Heart left ventricle (tissue), 16 donors: ENCODE results near the gene GBGT1. TPM values are rescaled to one million over a fixed set of nuclear protein-coding genes. Genes with fewer than 3 reads are reported as not detected.

Source experiments
- ATAC-seq, 4 donors: fragments of 200-7000 bp; cut with Tn5 transposase; one replicate each; pipeline ENCODE4 v1.9.1; 2020 to 2022; ENCODE audit warnings: moderate library complexity in 4 of 4, mild to moderate bottlenecking in 3 of 4, moderate number of reproducible peaks in 1 of 4
- DNase-seq, 5 donors: peaks; one replicate each; pipeline ENCODE4 v3.0.0-alpha.2; 2020
- H3K27ac ChIP-seq, 12 donors: fragments of 200-600 bp; sonication (generic) in 4 of 12; one replicate each; pipeline versions ENCODE4 v1.5.0 to v1.8.0; 2016 to 2022; ENCODE audit warnings: mild to moderate bottlenecking in 2 of 12
- H3K27me3 ChIP-seq, 9 donors: fragments of 200-600 bp; sonication (generic) in 2 of 9; one replicate each; pipeline versions ENCODE4 v1.5.1 to v1.8.0; 2016 to 2022; ENCODE audit warnings: mild to moderate bottlenecking in 3 of 9
- H3K36me3 ChIP-seq, 9 donors: fragments of 200-600 bp; sonication (generic) in 2 of 9; one replicate each; pipeline versions ENCODE4 v1.5.0 to v1.8.0; 2018 to 2022; ENCODE audit warnings: mild to moderate bottlenecking in 2 of 9
- H3K4me1 ChIP-seq, 12 donors: fragments of 200-600 bp; sonication (generic) in 4 of 12; one replicate each; pipeline versions ENCODE4 v1.5.0 to v1.8.0; 2016 to 2022; ENCODE audit warnings: mild to moderate bottlenecking in 3 of 12
- H3K4me3 ChIP-seq, 12 donors: fragments of 200-600 bp; sonication (generic) in 4 of 12; one replicate each; pipeline versions ENCODE4 v1.5.0 to v1.8.0; 2017 to 2022; ENCODE audit warnings: mild to moderate bottlenecking in 9 of 12, moderate library complexity in 4 of 12
- H3K9me3 ChIP-seq, 12 donors: fragments of 200-600 bp; sonication (generic) in 4 of 12; one replicate each; pipeline versions ENCODE4 v1.5.0 to v1.8.0; 2016 to 2022; ENCODE audit warnings: mild to moderate bottlenecking in 1 of 12
- CTCF ChIP-seq, 12 donors: fragments of 200-600 bp; sonication (generic) in 4 of 12; IDR thresholded peaks; one replicate each; pipeline versions ENCODE4 v1.5.0 to v1.8.0; 2018 to 2022; ENCODE audit warnings: antibody characterized with exemption in 12 of 12, mild to moderate bottlenecking in 5 of 12
- POLR2A ChIP-seq, 2 donors: fragments of 450-650 bp; IDR thresholded peaks; one replicate each; pipeline ENCODE4 v1.6.1; 2017; ENCODE audit warnings: antibody characterized with exemption in 2 of 2, mild to moderate bottlenecking in 2 of 2, moderate library complexity in 2 of 2
- WGBS, 4 donors: extraction: QIAGEN DNeasy Blood & Tissue Kit in 2 of 4; methylation state at CpG; one replicate each; pipeline versions ENCODE4 v1.1.5 to v1.1.7; 2013 to 2018; 5-methylcytosine and 5-hydroxymethylcytosine counted together
- intact Hi-C, 10 donors: fragments of 100-400 bp; cut with DNase I; formaldehyde crosslinking; loops; one replicate each; pipeline versions ENCODE4 v1.11.1 to v1.14.2; 2022
- polyA plus RNA-seq, 2 donors: library from polyadenylated mRNA; stranded (reverse); fragments of 200-250 nt; gene quantifications; one replicate each; pipeline ENCODE4 v1.2.3, GENCODE V29; 2013
- total RNA-seq, 9 donors: library from RNA; depleted of rRNA in 2 of 9; stranded (reverse); fragments of >200 nt in 2 of 9; fragmentation: NEBNext Ultra II Directional in 3 of 9; extraction: Animal tissue kit (Norgen Biotek cat#: 25700) in 3 of 9; gene quantifications; one replicate each; pipeline versions ENCODE4 v1.1.0 to v1.2.4, GENCODE V29; 2016 to 2023
- donor health status: ischemic (EF 13 %, LVEDD 7.1; RV severe dilation, severe dysfunction).
- donor health status: healthy with polysubstance abuse.
- donor health status: DM: no; HTN: yes; CAD: no.
- donor health status: DM: no; HTN: no; CAD: no.
- donor health status: ischemic (EF 25% LVEDD 6.9; RV normal size, moderate dysfunction).
- donor health status: ischemic (EF 25% LVEDD 5.7; RV mildly dilated, moderate dysfunction).
- donor health status: healthy.
- donor health status: DM: yes; HTN: yes; CAD: no.
- donor health status: ischemic (EF 35%, LVEDD 5.7; RV mildly dilated, moderate dysfunction).
- donor health status: nonischemic (EF 11% LVEDD 7.7; RV severe dilation, severe dysfunction).
- donor health status: DM: yes; HTN: yes; CAD: no.
- donor health status: PGD.
- donor health status: ischemic (EF 29% LVEDD 5.4; RV normal size, mild dysfunction).
- donor health status: nonischemic (EF 23%, LVEDD 6.1; RV moderate dilation, normal function).

GBGT1 gene
- total and polyA plus RNA-seq, 11 donors, result 4.6 to 22.5 (median 7.0) TPM

- ATAC-seq, result no peak
- Histone ChIP-seq H3K4me3 (peak overlapping the region in 9 of 12 donors; percentile 15 to 40 (median 25)), H3K4me1 (peaks cover 13 to 74% (median 52%) of the 10 kb centered on the region in 12 donors), H3K36me3 (no peaks in the 10 kb centered on the region), H3K27me3 (no peaks in the 10 kb centered on the region), H3K27ac (peak overlapping the region in 11 of 12 donors; percentile 55 to 83 (median 71)), H3K9me3 (no peaks in the 10 kb centered on the region)
- intact Hi-C loops, result no loop called here
- TF ChIP-seq CTCF (IDR thresholded peaks at IDR 0.05) (no peak), POLR2A (IDR thresholded peaks at IDR 0.05) (no peak)
- no peak for DNase-seq
- 73 to 83% (median 78%) methylated on average over 14 to 17 of the region's 17 CpGs for WGBS, 4 donors
These were observed 36.9 kb downstream of the GBGT1 start for GRCh38 chr9:133126697-133127339.

GRCh38 chr9:133125941-133126696 is 37.6 kb downstream of the GBGT1 start:
- peaks cover 13 to 73% (median 54%) of the 10 kb centered on the region in 12 donors for H3K4me1 ChIP-seq
- H3K27me3 ChIP-seq, result no peaks in the 10 kb centered on the region
- TF ChIP-seq CTCF (IDR thresholded peaks at IDR 0.05) (no peak), POLR2A (IDR thresholded peaks at IDR 0.05) (no peak)
- ATAC-seq, result peak in 3 of 4 donors; percentile 0 to 35 (median 13)
- peak overlapping the region in 10 of 12 donors; percentile 0 to 40 (median 24) for H3K4me3 ChIP-seq
- H3K9me3 ChIP-seq, result no peaks in the 10 kb centered on the region
- WGBS, 4 donors, result 29 to 51% (median 40%) methylated on average over 17 to 24 of the region's 24 CpGs
- intact Hi-C loops, result no loop called here
- H3K36me3 ChIP-seq, result no peaks in the 10 kb centered on the region
- peak overlapping the region in 11 of 12 donors; percentile 54 to 83 (median 71) for H3K27ac ChIP-seq
- DNase-seq, result peak in 4 of 5 donors; percentile 61 to 68 (median 65)

- intact Hi-C loops, result no loop called here
- no peaks in the 10 kb centered on the region for H3K9me3 ChIP-seq
- no peak for DNase-seq
- H3K4me3 ChIP-seq, result no peak overlapping the region
- peak overlapping the region in 1 of 12 donors; percentile 83 for H3K27ac ChIP-seq
- no peak for TF ChIP-seq CTCF (IDR thresholded peaks at IDR 0.05)
- TF ChIP-seq POLR2A (IDR thresholded peaks at IDR 0.05), result no peak
- H3K4me1 ChIP-seq, result peaks cover 13 to 77% (median 58%) of the 10 kb centered on the region in 12 donors
- WGBS, 4 donors, result 81 to 91% (median 83%) methylated on average over 2 of the region's 2 CpGs
- no peaks in the 10 kb centered on the region for H3K36me3 ChIP-seq
- no peak for ATAC-seq
- no peaks in the 10 kb centered on the region for H3K27me3 ChIP-seq
These were observed 38.8 kb downstream of the GBGT1 start for GRCh38 chr9:133124907-133125275.
